ENCODE measurements around the gene GFOD2. TPM values are rescaled to one million over a fixed set of nuclear protein-coding genes. Genes with fewer than 3 reads are reported as not detected.
A peak's percentile ranks its signal among the peaks of the same experiment; 100 is the strongest.

The GFOD2 gene
- total RNA-seq, 1 donor from 2014 or later, result 32.7 TPM

DNA sequence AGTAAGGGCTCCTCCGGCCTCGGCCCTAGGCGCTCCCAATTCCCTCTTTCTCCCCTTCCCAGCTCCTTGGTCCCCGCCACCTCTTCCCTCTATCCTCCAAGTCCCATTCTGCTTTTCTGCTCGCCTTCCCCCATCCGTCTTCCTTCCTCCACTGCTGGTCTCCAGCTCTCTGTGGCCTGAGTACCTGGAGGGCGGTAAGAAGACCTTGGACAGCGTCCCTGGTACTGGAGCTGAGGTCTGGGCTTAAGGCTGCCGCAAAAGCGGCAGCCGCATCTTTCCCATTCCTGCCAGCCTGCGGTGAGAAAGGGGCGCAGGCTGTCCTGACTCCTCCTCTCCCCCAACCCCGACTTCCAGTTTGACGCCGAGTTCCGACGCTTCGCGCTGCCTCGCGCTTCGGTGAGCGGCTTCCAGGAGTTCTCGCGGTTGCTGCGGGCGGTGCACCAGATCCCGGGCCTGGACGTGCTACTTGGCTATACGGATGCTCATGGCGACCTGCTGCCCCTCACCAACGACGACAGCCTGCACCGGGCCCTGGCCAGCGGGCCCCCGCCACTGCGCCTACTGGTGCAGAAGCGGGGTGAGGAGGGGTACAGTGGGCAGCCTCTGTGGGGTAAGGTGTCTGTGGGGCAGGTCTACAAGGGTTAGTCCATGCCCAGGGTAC lies 57.9 kb downstream of the GFOD2 start:
- H3K27ac ChIP-seq, result peak overlapping the region; percentile 72
- peaks cover 0 to 10% of the 10 kb centered on the region in 2 donors for H3K36me3 ChIP-seq
- no peak for DNase-seq (ENCODE audit: extremely low spot score in 2 of 2)
- intact Hi-C loops (cut with DNase I), result no loop called here
- peak overlapping the region; percentile 84 to 99 for H3K4me3 ChIP-seq
- peaks cover 43% of the 10 kb centered on the region for H3K4me1 ChIP-seq
- TF ChIP-seq POLR2AphosphoS5 (IDR thresholded peaks at IDR 0.05; ENCODE audit: insufficient read depth in 1 of 2, low read depth in 1 of 2) (no peak), POLR2A (IDR thresholded peaks at IDR 0.05) (no peak)
- TF ChIP-seq, protein P1, sequence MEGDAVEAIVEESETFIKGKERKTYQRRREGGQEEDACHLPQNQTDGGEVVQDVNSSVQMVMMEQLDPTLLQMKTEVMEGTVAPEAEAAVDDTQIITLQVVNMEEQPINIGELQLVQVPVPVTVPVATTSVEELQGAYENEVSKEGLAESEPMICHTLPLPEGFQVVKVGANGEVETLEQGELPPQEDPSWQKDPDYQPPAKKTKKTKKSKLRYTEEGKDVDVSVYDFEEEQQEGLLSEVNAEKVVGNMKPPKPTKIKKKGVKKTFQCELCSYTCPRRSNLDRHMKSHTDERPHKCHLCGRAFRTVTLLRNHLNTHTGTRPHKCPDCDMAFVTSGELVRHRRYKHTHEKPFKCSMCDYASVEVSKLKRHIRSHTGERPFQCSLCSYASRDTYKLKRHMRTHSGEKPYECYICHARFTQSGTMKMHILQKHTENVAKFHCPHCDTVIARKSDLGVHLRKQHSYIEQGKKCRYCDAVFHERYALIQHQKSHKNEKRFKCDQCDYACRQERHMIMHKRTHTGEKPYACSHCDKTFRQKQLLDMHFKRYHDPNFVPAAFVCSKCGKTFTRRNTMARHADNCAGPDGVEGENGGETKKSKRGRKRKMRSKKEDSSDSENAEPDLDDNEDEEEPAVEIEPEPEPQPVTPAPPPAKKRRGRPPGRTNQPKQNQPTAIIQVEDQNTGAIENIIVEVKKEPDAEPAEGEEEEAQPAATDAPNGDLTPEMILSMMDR (IDR thresholded peaks at IDR 0.05), result no peak
- no peaks in the 10 kb centered on the region for H3K27me3 ChIP-seq
- no peaks in the 10 kb centered on the region for H3K9me3 ChIP-seq

DNA sequence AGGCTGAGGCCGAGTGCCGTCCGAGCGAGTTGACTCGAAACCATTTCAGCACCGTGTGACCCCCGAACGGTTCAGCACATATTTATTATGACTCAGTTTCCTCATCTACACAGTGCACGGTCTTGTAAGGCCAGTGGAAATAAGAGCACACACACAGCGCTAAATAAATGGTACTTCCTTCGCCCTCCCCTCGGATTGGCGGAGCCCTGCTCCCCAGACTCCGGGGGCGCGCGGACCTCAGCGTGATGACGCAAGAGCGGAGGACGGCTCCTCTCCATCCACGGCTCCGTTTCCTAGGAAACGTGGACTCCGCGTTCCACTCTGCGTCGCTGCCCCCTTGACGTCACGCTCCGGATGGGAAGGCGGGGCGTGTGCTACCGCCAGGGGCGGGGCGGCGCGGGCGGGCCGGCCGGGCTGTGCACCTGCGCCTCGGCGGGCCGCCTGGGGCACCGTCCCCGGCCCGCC lies 58.5 kb downstream of the GFOD2 start, which contains the start of gene PARD6A:
TSS of gene PARD6A (plus strand) at position 397 of the 465 bp plus-strand sequence. CDS start 79 bp downstream, outside the sequence.
- Histone ChIP-seq H3K27me3 (no peaks in the 10 kb centered on the region), H3K4me3 (peak within 1 kb of the TSS; percentile 84 to 99), H3K9me3 (no peaks in the 10 kb centered on the region), H3K27ac (peak within 1 kb of the TSS; percentile 90), H3K36me3 (peaks cover 0 to 10% of the 10 kb centered on the region in 2 donors), H3K4me1 (peaks cover 36% of the 10 kb centered on the region)
- intact Hi-C loops (cut with DNase I), result no loop called here
- no peak for TF ChIP-seq POLR2A (IDR thresholded peaks at IDR 0.05)
- TF ChIP-seq POLR2AphosphoS5 (IDR thresholded peaks at IDR 0.05; ENCODE audit: insufficient read depth in 1 of 2, low read depth in 1 of 2), result peak in 1 of 2 donors; percentile 95
- DNase-seq (ENCODE audit: extremely low spot score in 2 of 2), result peak in 1 of 2 donors; percentile 95

DNA sequence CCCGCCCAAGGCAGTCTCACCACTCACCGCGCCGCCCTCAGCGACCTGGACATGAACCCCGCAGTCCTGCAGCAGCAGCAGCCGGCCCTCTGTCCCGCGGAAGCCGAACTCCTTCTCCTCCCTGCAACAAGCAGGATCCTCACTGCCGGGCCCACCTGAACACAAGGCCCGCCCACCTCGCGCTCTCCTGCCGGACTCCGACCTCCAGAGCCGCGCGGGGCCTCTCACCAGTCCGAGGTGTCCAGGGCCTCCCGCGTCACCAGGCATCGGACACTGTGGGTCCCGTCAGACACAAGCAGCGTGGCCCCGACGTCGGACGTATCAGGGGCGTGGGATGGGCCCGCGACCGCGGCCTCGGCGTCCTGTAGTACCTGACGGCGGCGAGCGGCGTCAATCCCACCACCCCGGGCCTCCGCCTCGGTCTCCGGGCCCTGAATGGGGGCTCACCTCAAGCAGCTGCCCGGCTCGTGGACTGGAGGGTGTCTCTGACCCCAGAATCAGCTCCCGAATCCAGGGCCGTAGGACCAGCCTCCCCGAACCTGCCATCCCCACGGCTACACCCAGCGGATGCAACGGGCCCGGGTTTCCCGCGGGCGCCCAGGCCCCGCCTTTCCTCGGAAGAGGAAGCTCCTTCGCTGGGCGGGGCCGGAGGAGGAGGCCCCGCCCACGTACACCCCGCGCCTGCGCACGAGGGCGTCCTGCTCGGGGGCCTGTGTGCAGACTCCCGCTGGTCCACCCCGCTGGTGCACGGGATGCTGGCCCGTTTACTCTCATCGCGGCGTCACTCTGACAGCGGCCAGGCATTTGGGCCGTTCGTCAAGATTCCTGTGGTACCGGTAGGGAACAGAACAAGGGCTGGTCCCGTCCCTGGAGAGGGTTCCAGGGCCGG lies 59.2 kb downstream of the GFOD2 start, which contains the start of gene ACD:
TSS of gene ACD (minus strand) at position 586 of the 889 bp plus-strand sequence. CDS start at position 546, 40 bp downstream.
- H3K36me3 ChIP-seq, result peaks cover 0 to 10% of the 10 kb centered on the region in 2 donors
- peak within 1 kb of the TSS; percentile 90 for H3K27ac ChIP-seq
- no peaks in the 10 kb centered on the region for H3K27me3 ChIP-seq
- peak; percentile 71 to 93 for TF ChIP-seq POLR2A (IDR thresholded peaks at IDR 0.05)
- TF ChIP-seq, protein P1 (IDR thresholded peaks at IDR 0.05), result no peak
- peak; percentile 84 to 99 for TF ChIP-seq POLR2AphosphoS5 (IDR thresholded peaks at IDR 0.05; ENCODE audit: insufficient read depth in 1 of 2, low read depth in 1 of 2)
- DNase-seq (ENCODE audit: extremely low spot score in 2 of 2), result peak in 1 of 2 donors; percentile 94
- H3K4me3 ChIP-seq, result peak within 1 kb of the TSS; percentile 84 to 99
- no peaks in the 10 kb centered on the region for H3K9me3 ChIP-seq
- H3K4me1 ChIP-seq, result peaks cover 30% of the 10 kb centered on the region
- intact Hi-C loops (cut with DNase I), result no loop called here

DNA sequence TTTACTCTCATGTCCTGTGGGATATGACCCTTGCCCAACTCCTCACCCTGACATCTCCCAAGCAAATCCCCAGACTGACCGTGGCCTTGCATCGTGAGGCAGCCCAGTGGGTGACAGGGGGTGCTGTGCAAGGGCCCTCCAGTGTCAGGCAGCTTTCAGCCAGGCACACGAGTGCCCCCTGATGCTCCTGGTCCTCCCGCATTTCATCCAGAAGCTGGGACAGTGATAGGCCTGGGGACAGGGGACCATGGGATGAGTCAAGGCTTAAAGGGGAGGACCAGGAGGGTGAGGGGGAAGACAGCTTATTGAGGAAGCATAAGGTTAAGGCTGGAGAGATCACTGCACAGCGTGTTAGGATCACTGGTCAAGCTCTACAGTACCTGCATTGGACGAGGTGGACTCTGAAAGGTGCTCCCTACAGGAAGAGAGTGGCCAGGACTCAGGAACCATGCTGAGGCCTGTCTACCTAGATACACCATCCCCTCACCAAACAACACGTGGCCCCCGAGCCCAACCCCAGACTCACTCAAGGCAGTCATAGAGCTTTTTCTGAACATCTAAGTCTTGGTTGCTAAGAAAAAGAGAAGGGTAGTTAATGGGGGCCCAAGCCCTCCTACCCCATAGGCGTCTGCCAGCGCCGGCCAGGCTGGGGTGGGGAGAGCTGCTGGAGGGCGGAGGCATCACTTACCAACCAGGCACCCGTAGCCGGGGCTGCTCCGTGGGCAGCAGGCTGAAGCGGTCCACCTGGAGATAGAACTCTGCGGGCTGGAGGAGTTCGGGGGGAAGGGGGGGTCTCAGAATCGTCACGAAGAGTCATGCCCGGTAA lies 60.1 kb downstream of the GFOD2 start:
- TF ChIP-seq POLR2A (IDR thresholded peaks at IDR 0.05), result no peak
- TF ChIP-seq POLR2AphosphoS5 (IDR thresholded peaks at IDR 0.05; ENCODE audit: insufficient read depth in 1 of 2, low read depth in 1 of 2), result no peak
- TF ChIP-seq, protein P1 (IDR thresholded peaks at IDR 0.05), result no peak
- no peak for DNase-seq (ENCODE audit: extremely low spot score in 2 of 2)

More for the DNA sequence above, 60.1 kb downstream of the GFOD2 start:
- Histone ChIP-seq H3K36me3 (peaks cover 0 to 10% of the 10 kb centered on the region in 2 donors), H3K4me3 (peak overlapping the region; percentile 84 to 99), H3K27me3 (no peaks in the 10 kb centered on the region), H3K9me3 (no peaks in the 10 kb centered on the region), H3K4me1 (peaks cover 28% of the 10 kb centered on the region), H3K27ac (peak overlapping the region; percentile 90)
- intact Hi-C loops (cut with DNase I), result no loop called here

All from vagina (tissue), 2 donors.